H1 (cell line): Measurements from ENCODE around the gene LDLRAD4. TPM values are rescaled to one million over a fixed set of nuclear protein-coding genes. Genes with fewer than 3 reads are reported as not detected.

Experiments used
- CTCF ChIA-PET: fragments of 300-600 bp; sonication (Branson Sonifier 250); formaldehyde crosslinking; loops from one replicate; lab custom pipeline; 2021; ENCODE audit not compliant: partially characterized antibody; lab: Charles Lee
- POLR2A ChIA-PET: fragments of 300-600 bp; sonication (Branson Sonifier 250); formaldehyde crosslinking; loops from one replicate; lab custom pipeline; 2021; ENCODE audit warnings: inconsistent platforms; ENCODE audit not compliant: partially characterized antibody; lab: Charles Lee
- DNase-seq, 2 experiments: peaks; one replicate each; pipeline versions ENCODE4 v3.0.0 to v3.0.0-alpha.2; 2010 to 2022; ENCODE audit warnings: low spot score in 2 of 2, low read depth in 1 of 2, mixed read lengths in 1 of 2
- FAIRE-seq: peaks from 2 replicates; lab custom pipeline; 2011; peaks lifted over from hg19 to GRCh38; lab: Jason Lieb, UNC
- H2AFZ ChIP-seq: 2 replicates; pipeline ENCODE4 v1.8.1; 2012; ENCODE audit warnings: low read length, inconsistent platforms
- H2AK5ac ChIP-seq: 2 replicates; pipeline ENCODE4 v1.6.1; 2013; ENCODE audit warnings: low read depth, low read length
- H2BK120ac ChIP-seq: replicated peaks from 2 replicates; pipeline ENCODE3; 2013; ENCODE audit warnings: low read depth, low read length, inconsistent platforms
- H2BK12ac ChIP-seq: 2 replicates; pipeline ENCODE4 v1.6.1; 2013; ENCODE audit warnings: low read depth, low read length
- H2BK15ac ChIP-seq: 2 replicates; pipeline ENCODE4 v1.6.1; 2013; ENCODE audit warnings: low read length
- H2BK20ac ChIP-seq: 2 replicates; pipeline ENCODE4 v1.6.1; 2013; ENCODE audit warnings: low read length
- H2BK5ac ChIP-seq: 2 replicates; pipeline ENCODE4 v1.6.1; 2013; ENCODE audit warnings: low read depth, low read length
- H3K14ac ChIP-seq: 2 replicates; pipeline ENCODE4 v1.6.1; 2013; ENCODE audit warnings: inconsistent platforms; ENCODE audit not compliant: insufficient read length
- H3K18ac ChIP-seq: 2 replicates; pipeline ENCODE4 v1.6.1; 2013; ENCODE audit warnings: low read length; ENCODE audit errors: extremely low read depth
- H3K23ac ChIP-seq: 2 replicates; pipeline ENCODE4 v1.6.1; 2013; ENCODE audit warnings: inconsistent platforms; ENCODE audit not compliant: insufficient read length
- H3K23me2 ChIP-seq: 2 replicates; pipeline ENCODE4 v1.6.1; 2013; ENCODE audit warnings: low read depth, low read length
- H3K27ac ChIP-seq: 2 replicates; pipeline ENCODE4 v1.6.1; 2011; ENCODE audit warnings: low read depth, low read length, inconsistent platforms
- H3K27me3 ChIP-seq, 4 experiments: replicated peaks in 1 of 4; 1 replicate in 1 of 4; 2 replicates in 3 of 4; pipeline versions ENCODE4 v1.6.1 to v1.8.1; 2011 to 2013; ENCODE audit warnings: low read length in 3 of 4, mild to moderate bottlenecking in 3 of 4, inconsistent platforms in 2 of 4, mixed read lengths in 2 of 4, moderate library complexity in 1 of 4; ENCODE audit not compliant: control insufficient read depth in 3 of 4, insufficient read depth in 3 of 4; ENCODE audit errors: extremely low read depth in 1 of 4
- H3K36me3 ChIP-seq, 4 experiments: 2 replicates each; pipeline versions ENCODE4 v1.6.1 to v1.8.1; 2011 to 2013; ENCODE audit warnings: mild to moderate bottlenecking in 4 of 4, low read length in 3 of 4, moderate library complexity in 2 of 4, control low read depth in 1 of 4, inconsistent platforms in 1 of 4; ENCODE audit not compliant: insufficient read depth in 4 of 4, control insufficient read depth in 2 of 4
- H3K4ac ChIP-seq: replicated peaks from 2 replicates; pipeline ENCODE3; 2013; ENCODE audit warnings: low read length, low read depth, mixed read lengths, inconsistent platforms; ENCODE audit not compliant: insufficient read length
- H3K4me1 ChIP-seq, 4 experiments: replicated peaks in 1 of 4; 1 replicate in 1 of 4; 2 replicates in 3 of 4; pipeline versions ENCODE4 v1.6.1 to v1.8.1; 2011 to 2013; ENCODE audit warnings: low read length in 3 of 4, inconsistent platforms in 2 of 4, mixed read lengths in 1 of 4; ENCODE audit not compliant: insufficient read depth in 4 of 4, control insufficient read depth in 3 of 4
- H3K4me2 ChIP-seq, 2 experiments: 2 replicates each; pipeline versions ENCODE4 v1.6.1 to v1.8.1; 2011 to 2013; ENCODE audit warnings: low read depth in 2 of 2, low read length in 2 of 2, control low read depth in 1 of 2, inconsistent platforms in 1 of 2, mild to moderate bottlenecking in 1 of 2; ENCODE audit not compliant: insufficient read depth in 1 of 2
- H3K4me3 ChIP-seq, 4 experiments: fragments of 200-600, 300-600 bp in 1 of 4; sonication (generic), shearing (Covaris generic), sonication (Bioruptor Twin) in 1 of 4; 2 replicates each; pipeline versions ENCODE4 v1.5.1 to v1.8.1; 2011 to 2016; ENCODE audit warnings: low read length in 4 of 4, low read depth in 3 of 4, control low read depth in 2 of 4, inconsistent platforms in 2 of 4, mild to moderate bottlenecking in 2 of 4, mixed read lengths in 1 of 4, moderate library complexity in 1 of 4; ENCODE audit not compliant: insufficient read depth in 2 of 4; ENCODE audit errors: extremely low read depth in 1 of 4
- H3K56ac ChIP-seq: replicated peaks from 2 replicates; pipeline ENCODE3; 2013; ENCODE audit warnings: low read depth, mild to moderate bottlenecking, mixed read lengths, low read length, inconsistent platforms; ENCODE audit not compliant: insufficient read length
- H3K79me1 ChIP-seq: 2 replicates; pipeline ENCODE4 v1.6.1; 2013; ENCODE audit warnings: low read depth, low read length, control low read depth
- H3K79me2 ChIP-seq, 2 experiments: 2 replicates each; pipeline versions ENCODE4 v1.6.1 to v1.8.1; 2012 to 2013; ENCODE audit warnings: low read length in 2 of 2, mild to moderate bottlenecking in 2 of 2, inconsistent platforms in 1 of 2; ENCODE audit not compliant: insufficient read depth in 2 of 2, control insufficient read depth in 1 of 2
- H3K9ac ChIP-seq, 4 experiments: replicated peaks in 1 of 4; 1 replicate in 1 of 4; 2 replicates in 3 of 4; pipeline versions ENCODE4 v1.6.1 to v1.8.1; 2011 to 2013; ENCODE audit warnings: low read depth in 3 of 4, low read length in 3 of 4, control low read depth in 2 of 4, mild to moderate bottlenecking in 2 of 4, moderate library complexity in 2 of 4, inconsistent platforms in 1 of 4; ENCODE audit errors: extremely low read depth in 1 of 4
- H3K9me3 ChIP-seq, 2 experiments: 2 replicates each; pipeline versions ENCODE4 v1.6.1 to v1.8.1; 2012 to 2013; ENCODE audit warnings: mild to moderate bottlenecking in 2 of 2, moderate library complexity in 2 of 2, control low read depth in 1 of 2, inconsistent platforms in 1 of 2, low read depth in 1 of 2, low read length in 1 of 2, mixed read lengths in 1 of 2; ENCODE audit not compliant: insufficient read depth in 2 of 2
- H4K20me1 ChIP-seq, 2 experiments: replicated peaks in 1 of 2; 2 replicates each; pipeline versions ENCODE3 to v1.8.1; 2011 to 2013; ENCODE audit warnings: inconsistent platforms in 2 of 2, low read length in 2 of 2, mild to moderate bottlenecking in 1 of 2; ENCODE audit not compliant: insufficient read depth in 2 of 2, control insufficient read depth in 1 of 2
- H4K5ac ChIP-seq: 2 replicates; pipeline ENCODE4 v1.6.1; 2013; ENCODE audit warnings: low read length, low read depth, mixed read lengths, inconsistent platforms; ENCODE audit not compliant: insufficient read length
- H4K8ac ChIP-seq: 2 replicates; pipeline ENCODE4 v1.8.0; 2013; ENCODE audit warnings: mild to moderate bottlenecking, moderate library complexity, low read length, inconsistent platforms; ENCODE audit not compliant: insufficient read depth; ENCODE audit errors: extremely low read depth
- H4K91ac ChIP-seq: replicated peaks from 2 replicates; pipeline ENCODE3; 2013; ENCODE audit warnings: low read length, mixed read lengths, inconsistent platforms; ENCODE audit not compliant: insufficient read length
- HDAC6 ChIP-seq: IDR thresholded peaks from one replicate; pipeline ENCODE4 v1.7.1; 2012; ENCODE audit warnings: low read depth, mild to moderate bottlenecking, inconsistent platforms, low read length, moderate library complexity
- JUN ChIP-seq: IDR thresholded peaks from 2 replicates; pipeline ENCODE4 v1.6.1; 2011; ENCODE audit warnings: low read depth, mild to moderate bottlenecking, improper control_type of control experiment, low read length
- TAF1 ChIP-seq: IDR thresholded peaks from 2 replicates; pipeline ENCODE4 v1.6.1; 2011; ENCODE audit warnings: mild to moderate bottlenecking, low read depth, low read length
- WGBS, 2 experiments: shearing (Covaris generic) in 1 of 2; methylation state at CpG; one replicate each; pipeline versions ENCODE4 v1.1.6 to v1.1.7; 2013 to 2015; ENCODE audit warnings: low lambda C conversion rate in 2 of 2, mixed read lengths in 2 of 2, inconsistent platforms in 1 of 2, low coverage in 1 of 2, missing lambda C conversion rate in 1 of 2; ENCODE audit not compliant: insufficient replicate concordance in 2 of 2, insufficient coverage in 1 of 2, insufficient read length in 1 of 2; ENCODE audit errors: extremely low coverage in 1 of 2, missing lambda C conversion rate in 1 of 2; 5-methylcytosine and 5-hydroxymethylcytosine counted together
- polyA plus RNA-seq, 7 experiments: library from polyadenylated mRNA; depleted of rRNA in 3 of 7; stranded (reverse) in 5 of 7; unstranded in 2 of 7; fragments of >200 nt in 5 of 7; fragments of 200-250 nt in 2 of 7; gene quantifications; 1 replicate in 5 of 7; 2 replicates in 1 of 7; 4 replicates in 1 of 7; pipeline versions ENCODE4 v1.2.1 to v1.2.3, GENCODE V29; 2011 to 2013; ENCODE audit warnings: missing spikeins in 2 of 7, mixed read lengths in 2 of 7
- total RNA-seq: library from RNA; stranded (reverse); fragmentation: NEBNext Ultra II Directional; extraction: Animal tissue kit (Norgen Biotek cat#: 25700); gene quantifications from 2 replicates; pipeline ENCODE4 v1.2.1, GENCODE V29; 2021

The LDLRAD4 gene
- total and polyA plus RNA-seq, 2 of the 8 experiments (the other 6 are each of a cell fraction or from before 2014, with no cell fraction given), result 0.77 to 1.4 TPM

DNA sequence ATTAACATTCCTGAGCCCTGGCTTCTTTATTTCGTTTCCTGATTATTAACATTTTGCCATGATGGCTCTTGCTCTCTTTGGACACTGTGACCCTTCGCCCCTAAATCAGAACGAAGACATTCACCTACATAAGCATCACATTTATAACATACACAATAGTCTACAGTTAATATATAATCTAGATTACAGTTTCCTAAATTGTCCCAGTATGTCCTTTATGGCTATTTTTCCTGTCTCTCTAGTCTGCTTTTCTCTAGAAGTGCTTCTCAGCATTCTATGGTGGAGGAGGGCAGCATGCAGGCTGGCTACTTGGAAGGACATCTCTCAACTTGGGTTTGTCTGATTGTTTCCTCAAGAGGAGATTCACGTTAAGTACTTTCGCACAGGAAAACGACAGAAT is 457.9 kb downstream of the LDLRAD4 start:
- no peak overlapping the region for H3K27ac ChIP-seq
- H2BK5ac ChIP-seq, result no peak overlapping the region
- ChIA-PET CTCF (no interaction called here), POLR2A (no interaction called here)
- 95% methylated on average over 6 of the region's 6 CpGs; no CpG with 5 or more reads in 1 of the 2 experiments for WGBS, 2 experiments
- H3K27me3 ChIP-seq, result no peaks in the 10 kb centered on the region
- no peak overlapping the region for H3K9ac ChIP-seq
- H3K36me3 ChIP-seq, result peaks cover 0 to 3% (median 0%) of the 10 kb centered on the region in 4 experiments; a peak in 2 of 8 replicates
- H3K14ac ChIP-seq, result no peak overlapping the region
- H3K79me1 ChIP-seq, result 0 out of 2 replicates have a peak, but pooled peaks cover 2% of the 10 kb centered on the region
- no peak overlapping the region for H4K91ac ChIP-seq
- TF ChIP-seq TAF1, result no peak
- no peak for TF ChIP-seq JUN
- no peak for TF ChIP-seq HDAC6
- H3K4me1 ChIP-seq, result no peaks in the 10 kb centered on the region
- no peak overlapping the region for H2AK5ac ChIP-seq
- no peak overlapping the region for H2BK15ac ChIP-seq
- no peaks in the 10 kb centered on the region for H3K23me2 ChIP-seq
- no peak overlapping the region for H3K4me2 ChIP-seq
- no peak overlapping the region for H3K4me3 ChIP-seq
- FAIRE-seq (no peak), DNase-seq (no peak)
- no peak overlapping the region for H3K18ac ChIP-seq
- H2BK120ac ChIP-seq, result no peak overlapping the region
- peaks cover 0 to 9% of the 10 kb centered on the region in 2 experiments; a peak in 2 of 4 replicates for H3K79me2 ChIP-seq
- no peak overlapping the region for H2BK12ac ChIP-seq
- H4K20me1 ChIP-seq, result no peaks in the 10 kb centered on the region
- no peak overlapping the region for H3K4ac ChIP-seq
- H3K23ac ChIP-seq, result no peak overlapping the region
- no peak overlapping the region for H3K56ac ChIP-seq
- no peak overlapping the region for H4K8ac ChIP-seq
- no peak overlapping the region for H2BK20ac ChIP-seq
- H2AFZ ChIP-seq, result no peak overlapping the region
- peaks cover 12 to 13% of the 10 kb centered on the region in 2 experiments for H3K9me3 ChIP-seq
- no peak overlapping the region for H4K5ac ChIP-seq
